Natural killer cell (primary cell): ENCODE results near the gene ZNF234. TPM values are rescaled to one million over a fixed set of nuclear protein-coding genes. Genes with fewer than 3 reads are reported as not detected.
"Not testable (repeated sequence)": the region's sequence is repeated elsewhere in the genome, so short reads cannot be mapped to it uniquely, and the experiment has no call there.

Source experiments
- ATAC-seq, 3 donors: fragments of 150-1000 bp in 2 of 3; fragments of 200-7000 bp in 1 of 3; cut with Tn5 transposase; 1 replicate in 1 of 3; 2 replicates in 2 of 3; pipeline ENCODE4 v1.10.0; 2021; ENCODE audit warnings: mild to moderate bottlenecking in 2 of 3, moderate library complexity in 2 of 3
- DNase-seq, 2 donors: peaks; one replicate each; pipeline versions ENCODE4 v3.0.0 to v3.0.0-alpha.2; 2013 to 2021; ENCODE audit warnings: mixed read lengths in 1 of 2
- H3K27ac ChIP-seq: one replicate; pipeline ENCODE4 v1.5.1; 2013; ENCODE audit warnings: mild to moderate bottlenecking, low read length
- H3K27me3 ChIP-seq: one replicate; pipeline ENCODE4 v1.6.1; 2013; ENCODE audit warnings: low read length; ENCODE audit not compliant: control insufficient read depth, insufficient read depth
- H3K36me3 ChIP-seq: one replicate; pipeline ENCODE4 v1.6.1; 2013; ENCODE audit warnings: low read length; ENCODE audit not compliant: control insufficient read depth, insufficient read depth
- H3K4me1 ChIP-seq: one replicate; pipeline ENCODE4 v1.6.1; 2013; ENCODE audit warnings: low read length; ENCODE audit not compliant: control insufficient read depth, insufficient read depth
- H3K4me3 ChIP-seq: one replicate; pipeline ENCODE4 v1.5.1; 2013; ENCODE audit warnings: low read length
- H3K9me3 ChIP-seq: one replicate; pipeline ENCODE4 v1.6.1; 2013; ENCODE audit warnings: low read length; ENCODE audit not compliant: control insufficient read depth, insufficient read depth
- H3K27ac Mint-ChIP-seq, 2 donors: one replicate each; pipeline ENCODE4 v1.8.0; 2022; ENCODE audit warnings: mild to moderate bottlenecking in 2 of 2, mixed read lengths in 2 of 2, moderate library complexity in 1 of 2
- H3K27me3 Mint-ChIP-seq, 2 donors: one replicate each; pipeline ENCODE4 v1.8.0; 2022; ENCODE audit warnings: low read depth in 2 of 2, mixed read lengths in 2 of 2
- H3K36me3 Mint-ChIP-seq: one replicate; pipeline ENCODE4 v1.8.0; 2022; ENCODE audit warnings: mixed read lengths
- H3K4me1 Mint-ChIP-seq, 2 donors: one replicate each; pipeline ENCODE4 v1.8.0; 2022; ENCODE audit warnings: mixed read lengths in 2 of 2
- H3K4me3 Mint-ChIP-seq: one replicate; pipeline ENCODE4 v1.8.0; 2022; ENCODE audit warnings: mild to moderate bottlenecking, moderate library complexity, mixed read lengths
- H3K9me3 Mint-ChIP-seq, 2 donors: one replicate each; pipeline ENCODE4 v1.8.0; 2022; ENCODE audit warnings: mixed read lengths in 2 of 2
- CTCF ChIP-seq: fragments of 200-600 bp; IDR thresholded peaks from one replicate; pipeline ENCODE4 v1.8.0; 2022; ENCODE audit warnings: antibody characterized with exemption
- WGBS: methylation state at CpG from one replicate; pipeline ENCODE4 v1.1.7; 2013; ENCODE audit warnings: missing lambda C conversion rate; ENCODE audit not compliant: insufficient coverage; 5-methylcytosine and 5-hydroxymethylcytosine counted together
- intact Hi-C: fragments of 100-400 bp; cut with micrococcal nuclease; formaldehyde crosslinking; loops from one replicate; pipeline ENCODE4 v1.14.2; 2022
- total RNA-seq, 4 donors: library from RNA; stranded (reverse); fragments of 120-200 nt in 1 of 4; gene quantifications; one replicate each; pipeline versions ENCODE4 v1.2.3 to v1.2.4, GENCODE V29; 2013 to 2022

The ZNF234 gene
- total RNA-seq, 3 donors from 2014 or later (not counting 1 experiment from before 2014, with no cell fraction given): 3.9 to 7.5 (median 5.5) TPM

GRCh38 chr19:44202470-44202869 is 61.1 kb downstream of the ZNF234 start:
- H3K9me3 Mint-ChIP-seq: peaks cover 4% of the 10 kb centered on the region in 2 donors
- WGBS: 100% methylated on average over 1 of the region's 1 CpG
- intact Hi-C loops: no loop called here

GRCh38 chr19:44202974-44203373 is 61.6 kb downstream of the ZNF234 start:
- Histone ChIP-seq H3K36me3 (no peaks in the 10 kb centered on the region), H3K9me3 (no peaks in the 10 kb centered on the region), H3K27ac (no peak overlapping the region), H3K4me1 (peaks cover 8% of the 10 kb centered on the region), H3K4me3 (no peak overlapping the region), H3K27me3 (peaks cover 2% of the 10 kb centered on the region)
- intact Hi-C loops: no loop called here
- 100% methylated on average over 2 of the region's 2 CpGs for WGBS
- peaks cover 14% of the 10 kb centered on the region for H3K36me3 Mint-ChIP-seq
- peaks cover 4% of the 10 kb centered on the region in 2 donors for H3K9me3 Mint-ChIP-seq
- H3K4me1 Mint-ChIP-seq: peaks cover 11 to 12% of the 10 kb centered on the region in 2 donors
- DNase-seq: no peak
- TF ChIP-seq CTCF: no peak
- H3K27ac Mint-ChIP-seq: no peak overlapping the region
- H3K27me3 Mint-ChIP-seq: peaks cover 26 to 31% of the 10 kb centered on the region in 2 donors
- ATAC-seq: no peak
- H3K4me3 Mint-ChIP-seq: no peak overlapping the region

More at GRCh38 chr19:44202470-44202869, 61.1 kb downstream of the ZNF234 start:
- H3K4me1 ChIP-seq: peaks cover 4% of the 10 kb centered on the region
- peaks cover 2% of the 10 kb centered on the region for H3K27me3 ChIP-seq
- no peaks in the 10 kb centered on the region for H3K36me3 ChIP-seq
- peaks cover 26 to 31% of the 10 kb centered on the region in 2 donors for H3K27me3 Mint-ChIP-seq
- TF ChIP-seq CTCF: no peak
- H3K36me3 Mint-ChIP-seq: peaks cover 14% of the 10 kb centered on the region
- no peak for ATAC-seq
- no peak for DNase-seq
- H3K4me3 ChIP-seq: no peak overlapping the region
- no peak overlapping the region for H3K27ac ChIP-seq
- H3K9me3 ChIP-seq: no peaks in the 10 kb centered on the region
- no peak overlapping the region for H3K4me3 Mint-ChIP-seq
- peaks cover 6 to 7% of the 10 kb centered on the region in 2 donors for H3K4me1 Mint-ChIP-seq
- H3K27ac Mint-ChIP-seq: no peak overlapping the region

- WGBS: 89% methylated on average over 31 of the region's 31 CpGs
- H3K27ac Mint-ChIP-seq, H3K4me3 Mint-ChIP-seq, H3K9me3 ChIP-seq, H3K36me3 ChIP-seq, ATAC-seq, H3K4me3 ChIP-seq, intact Hi-C loops, H3K4me1 ChIP-seq, DNase-seq, H3K9me3 Mint-ChIP-seq, H3K27me3 ChIP-seq, H3K27ac ChIP-seq: not testable (repeated sequence)
- Mint-ChIP-seq H3K36me3 (peaks cover 14% of the 10 kb centered on the region), H3K4me1 (peaks cover 11 to 12% of the 10 kb centered on the region in 2 donors), H3K27me3 (peaks cover 21 to 31% of the 10 kb centered on the region in 2 donors)
These were observed 62.5 kb downstream of the ZNF234 start for GRCh38 chr19:44203877-44204276.

GRCh38 chr19:44204772-44205171 is 63.4 kb downstream of the ZNF234 start:
- peaks cover 8% of the 10 kb centered on the region for H3K4me1 ChIP-seq
- no peaks in the 10 kb centered on the region for H3K36me3 ChIP-seq
- peaks cover 2% of the 10 kb centered on the region for H3K27me3 ChIP-seq
- Mint-ChIP-seq H3K9me3 (peaks cover 4% of the 10 kb centered on the region in 2 donors), H3K4me1 (peaks cover 11 to 12% of the 10 kb centered on the region in 2 donors), H3K27ac (no peak overlapping the region), H3K36me3 (peaks cover 14% of the 10 kb centered on the region), H3K4me3 (no peak overlapping the region), H3K27me3 (peaks cover 19 to 26% of the 10 kb centered on the region in 2 donors)
- no peak for ATAC-seq
- H3K9me3 ChIP-seq: no peaks in the 10 kb centered on the region
- no peak for TF ChIP-seq CTCF
- no peak overlapping the region for H3K27ac ChIP-seq
- no peak overlapping the region for H3K4me3 ChIP-seq
- whole genome bisulfite sequencing: no CpG with 5 or more reads among the region's 2 CpGs
- DNase-seq: no peak
- intact Hi-C loops: no loop called here
